ENCODE results near the gene ELL2. TPM values are rescaled to one million over a fixed set of nuclear protein-coding genes. Genes with fewer than 3 reads are reported as not detected.

The ELL2 gene
- total RNA-seq: 10 to 100 TPM; 14.2 to 16.8 TPM

DNA sequence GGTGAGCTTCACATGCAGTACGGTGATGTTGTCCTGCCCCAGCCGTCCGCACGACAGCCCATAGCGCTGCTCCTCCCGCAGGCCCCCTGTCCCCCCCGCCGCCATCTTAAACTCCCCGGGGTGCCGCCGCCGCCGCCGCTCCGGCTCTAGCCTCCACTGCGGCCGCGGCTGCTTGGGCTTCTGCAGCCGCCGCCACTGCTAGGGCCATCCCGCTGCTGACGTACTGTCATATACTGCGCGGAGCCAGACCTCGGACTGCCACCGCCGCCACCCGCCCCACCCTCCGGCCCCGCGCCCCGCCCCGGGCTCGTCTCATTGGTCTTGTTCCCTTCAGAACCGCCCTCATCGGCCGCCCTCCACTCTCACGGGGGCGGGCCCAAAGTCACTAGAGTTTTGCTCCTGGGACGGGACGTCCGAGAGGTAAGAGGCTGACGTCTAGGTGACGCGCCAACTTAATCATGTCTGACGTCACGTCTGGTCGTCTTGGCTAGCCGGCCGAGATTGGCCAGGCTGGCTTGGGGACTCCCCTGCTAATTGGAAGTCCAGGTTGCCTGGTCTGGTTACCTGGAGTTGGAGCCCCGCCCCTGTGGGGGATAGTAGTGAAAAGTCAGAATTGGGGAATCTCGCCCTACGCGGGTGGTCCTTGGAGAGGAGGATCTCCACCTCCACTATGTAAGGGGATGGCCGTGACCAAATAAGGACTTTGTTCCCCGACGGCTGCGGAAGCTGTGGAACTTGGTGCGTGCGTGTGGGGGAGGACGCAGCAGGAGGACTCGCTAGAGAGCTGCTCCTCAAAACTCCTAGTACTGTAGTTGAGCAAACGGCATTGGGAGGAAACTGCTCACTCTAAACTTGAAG is at the start of gene ELL2:
ELL2 (minus strand) TSS at position 235 of the 858 bp plus-strand sequence; CDS start at position 105, 130 bp downstream.

Other genes with a start within 250 kb of the ELL2 start
- under 1 TPM; 0.65 to 0.71 TPM for gene RHOBTB3, start 230.5 kb downstream of the ELL2 start, total RNA-seq
- gene GLRX, start 139.1 kb downstream of the ELL2 start, total RNA-seq: 10 to 100 TPM; 66.6 to 69.9 TPM

All from activated naive CD4-positive, alpha-beta T cell treated with anti-CD3 and anti-CD28 coated beads, Interleukin-2, amount 10 ng/mL, durations not matched to agents 5 hours and 36 hours (primary cell).